HCT116 (cell line): Measurements from ENCODE around the gene GAMT. TPM values are rescaled to one million over a fixed set of nuclear protein-coding genes. Genes with fewer than 3 reads are reported as not detected.

Experiments
- ATAC-seq: fragments of 200-7000 bp; cut with Tn5 transposase; 2 replicates; pipeline ENCODE4 v1.9.1; 2020; ENCODE audit warnings: mild to moderate bottlenecking, moderate library complexity
- BruUV-seq: library from RNA; stranded (reverse); fragments of 400-500 nt; replicated peaks from 2 replicates; lab custom pipeline; 2021; lab: Mats Ljungman, UMichigan
- CTCF ChIA-PET: fragments of 300-600 bp; sonication (Branson Sonifier 250); formaldehyde crosslinking; loops from one replicate; lab custom pipeline; 2021; ENCODE audit warnings: antibody characterized with exemption; lab: Charles Lee
- POLR2A ChIA-PET: fragments of 300-600, 350-600 bp; sonication (Branson Sonifier 250); formaldehyde crosslinking; loops from one replicate; lab custom pipeline; 2021; ENCODE audit warnings: antibody characterized with exemption; lab: Charles Lee
- RAD21 ChIA-PET, 2 experiments: fragments of 300-600 bp; sonication (Branson Sonifier 250); formaldehyde crosslinking; loops; one replicate each; lab custom pipeline; 2023; ENCODE audit warnings: low total read pairs in 2 of 2; ENCODE audit not compliant: uncharacterized antibody in 2 of 2, unreplicated experiment in 2 of 2, low non-redundant PET in 1 of 2; lab: Charles Lee
- DNase-seq: peaks from one replicate; pipeline ENCODE4 v3.0.0-alpha.2; 2010; ENCODE audit warnings: low read depth, low spot score
- H2AFZ ChIP-seq: fragments of 200-600 bp; shearing (Covaris generic), sonication (generic); 2 replicates; pipeline ENCODE4 v1.6.1; 2017; ENCODE audit warnings: low read depth, mixed run types, mixed read lengths, antibody characterized with exemption, low read length; ENCODE audit not compliant: poor library complexity, severe bottlenecking
- H3K27ac ChIP-seq: 2 replicates; pipeline ENCODE4 v1.5.1; 2012; ENCODE audit warnings: low read depth, low read length
- H3K27me3 ChIP-seq: fragments of 200-600 bp; sonication (generic); 2 replicates; pipeline ENCODE4 v1.6.1; 2016; ENCODE audit warnings: mixed run types, low read length, mixed read lengths; ENCODE audit not compliant: insufficient read depth
- H3K36me3 ChIP-seq, 2 experiments: fragments of 200-500 bp in 1 of 2; fragments of 200-600 bp in 1 of 2; sonication (Bioruptor generic) in 1 of 2; sonication (generic) in 1 of 2; 2 replicates each; pipeline versions ENCODE4 v1.5.1 to v1.6.1; 2014 to 2016; ENCODE audit warnings: low read length in 2 of 2, inconsistent platforms in 1 of 2, mixed read lengths in 1 of 2, mixed run types in 1 of 2; ENCODE audit not compliant: insufficient read depth in 2 of 2, control insufficient read depth in 1 of 2
- H3K4me1 ChIP-seq, 2 experiments: fragments of 200-600 bp in 1 of 2; sonication (generic) in 1 of 2; 2 replicates each; pipeline versions ENCODE4 v1.5.1 to v1.6.1; 2012 to 2017; ENCODE audit warnings: low read length in 2 of 2, inconsistent platforms in 1 of 2, mild to moderate bottlenecking in 1 of 2, mixed read lengths in 1 of 2, mixed run types in 1 of 2, moderate library complexity in 1 of 2; ENCODE audit not compliant: insufficient read depth in 2 of 2, control insufficient read depth in 1 of 2
- H3K4me2 ChIP-seq: fragments of 200-600 bp; sonication (generic); 2 replicates; pipeline ENCODE4 v1.6.1; 2017; ENCODE audit warnings: mixed run types, low read length, mixed read lengths
- H3K4me3 ChIP-seq, 2 experiments: fragments of 200-600 bp in 1 of 2; sonication (generic) in 1 of 2; replicated peaks in 1 of 2; 2 replicates each; pipeline ENCODE4 v1.5.1; 2011 to 2016; ENCODE audit warnings: low read length in 2 of 2, control low read depth in 1 of 2, low read depth in 1 of 2, mild to moderate bottlenecking in 1 of 2, mixed read lengths in 1 of 2, mixed run types in 1 of 2
- H3K79me2 ChIP-seq: fragments of 200-600 bp; sonication (generic); 2 replicates; pipeline ENCODE4 v1.6.1; 2017; ENCODE audit warnings: mild to moderate bottlenecking, mixed run types, low read length, moderate library complexity, mixed read lengths; ENCODE audit not compliant: insufficient read depth
- H3K9ac ChIP-seq: fragments of 200-600 bp; sonication (generic); 2 replicates; pipeline ENCODE4 v1.6.1; 2016; ENCODE audit warnings: low read length, mixed read lengths
- H3K9me2 ChIP-seq: fragments of 200-600 bp; sonication (generic), shearing (Covaris generic); 2 replicates; pipeline ENCODE4 v1.6.1; 2017; ENCODE audit warnings: mixed run types, mild to moderate bottlenecking, moderate library complexity; ENCODE audit not compliant: insufficient read depth
- H3K9me3 ChIP-seq, 2 experiments: fragments of 200-500 bp in 1 of 2; fragments of 200-600 bp in 1 of 2; sonication (Bioruptor generic) in 1 of 2; sonication (generic) in 1 of 2; 2 replicates each; pipeline ENCODE4 v1.6.1; 2014 to 2017; ENCODE audit warnings: low read length in 2 of 2, mixed read lengths in 2 of 2, inconsistent platforms in 1 of 2, low read depth in 1 of 2, mild to moderate bottlenecking in 1 of 2, mixed run types in 1 of 2, moderate library complexity in 1 of 2; ENCODE audit not compliant: control insufficient read depth in 1 of 2, insufficient read depth in 1 of 2
- H4K20me1 ChIP-seq: fragments of 200-600 bp; sonication (generic), shearing (Covaris generic); 2 replicates; pipeline ENCODE4 v1.6.1; 2017; ENCODE audit warnings: mixed run types, mild to moderate bottlenecking, moderate library complexity; ENCODE audit not compliant: insufficient read depth
- EZH2 ChIP-seq: fragments of 200-600 bp; sonication (generic); IDR thresholded peaks from 2 replicates; pipeline ENCODE4 v1.6.1; 2017; ENCODE audit warnings: antibody characterized with exemption, mixed run types
- JUND ChIP-seq: IDR thresholded peaks from 2 replicates; pipeline ENCODE4 v1.6.1; 2012
- POLR2A ChIP-seq: IDR thresholded peaks from 2 replicates; pipeline ENCODE4 v1.7.0; 2011; ENCODE audit warnings: borderline replicate concordance; ENCODE audit not compliant: insufficient read depth, insufficient read length; ENCODE audit errors: extremely low read depth
- POLR2AphosphoS5 ChIP-seq: IDR thresholded peaks from 2 replicates; pipeline ENCODE4 v1.6.1; 2011; ENCODE audit warnings: mild to moderate bottlenecking, low read depth, low read length, moderate library complexity
- SIN3A ChIP-seq: IDR thresholded peaks from 2 replicates; pipeline ENCODE4 v1.6.1; 2012; ENCODE audit warnings: low read depth
- TCF7L2 ChIP-seq: IDR thresholded peaks from 2 replicates; pipeline ENCODE4 v1.7.0; 2011; ENCODE audit warnings: borderline replicate concordance, inconsistent platforms; ENCODE audit not compliant: insufficient read depth, insufficient read length; ENCODE audit errors: extremely low read depth
- intact Hi-C: fragments of 100-400 bp; cut with micrococcal nuclease; formaldehyde crosslinking; loops from 2 replicates; pipeline ENCODE4 v1.10.0; 2022
- total RNA-seq: library from RNA; stranded (reverse); gene quantifications from one replicate; pipeline ENCODE4 v1.2.1, GENCODE V29; 2021; ENCODE audit not compliant: unreplicated experiment
- TF ChIP-seq, protein P1 (sequence below): IDR thresholded peaks from 2 replicates; pipeline ENCODE4 v1.6.1; 2012; ENCODE audit warnings: low read depth
- TF ChIP-seq, protein P2 (sequence below): IDR thresholded peaks from 2 replicates; pipeline ENCODE4 v1.6.1; 2011; ENCODE audit warnings: mild to moderate bottlenecking, low read length, moderate library complexity; ENCODE audit not compliant: insufficient replicate concordance; ENCODE audit errors: extremely low read depth

Gene GAMT
- total RNA-seq, 1 experiment from 2014 or later, result 102 TPM

DNA sequence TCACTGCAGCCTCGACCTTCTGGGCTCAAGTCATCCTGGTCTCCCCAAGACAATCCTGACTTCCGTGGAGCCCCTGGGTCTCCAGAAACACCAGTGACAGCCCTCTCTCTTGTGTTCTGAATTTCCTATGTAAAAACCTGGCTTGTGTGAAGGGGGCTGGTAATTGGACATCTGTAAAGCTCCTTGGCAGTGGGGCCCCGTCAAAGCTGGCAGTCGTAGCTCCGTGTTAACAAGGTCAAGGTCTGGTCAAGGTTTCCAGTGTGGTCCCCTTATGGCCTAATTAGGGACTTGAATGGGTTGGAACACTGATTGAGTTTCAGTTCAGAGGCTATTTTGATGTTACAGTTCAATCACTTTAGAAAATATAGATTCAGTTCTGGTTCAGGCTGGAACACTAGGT, 50.5 kb downstream of the GAMT start:
- BruUV-seq, result no TSS peak
- RAD21 ChIA-PET, result no interaction called here

DNA sequence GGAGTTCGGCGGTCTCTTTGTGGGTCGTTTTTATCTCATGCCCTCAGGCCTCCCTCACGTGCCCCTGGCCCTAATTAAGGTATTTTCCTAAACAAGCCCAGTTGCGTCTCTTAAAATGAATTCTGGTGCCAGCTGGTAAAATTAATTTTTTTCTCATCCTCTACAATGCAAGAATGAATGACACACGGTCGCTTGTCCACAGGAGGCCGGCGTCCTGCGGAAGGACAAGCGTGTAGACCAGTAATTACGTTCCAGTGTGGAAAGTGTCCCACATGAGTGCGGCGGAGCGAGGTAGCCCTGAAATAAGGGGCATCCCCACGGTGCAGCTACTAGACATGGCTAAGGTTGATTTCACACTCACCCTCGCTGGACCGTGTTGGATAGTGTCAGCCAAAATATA, 52.1 kb downstream of the GAMT start:
- Histone ChIP-seq H3K27me3 (no peaks in the 10 kb centered on the region), H2AFZ (no peak overlapping the region), H4K20me1 (no peaks in the 10 kb centered on the region), H3K4me3 (no peak overlapping the region), H3K79me2 (no peaks in the 10 kb centered on the region), H3K36me3 (no peaks in the 10 kb centered on the region), H3K9me3 (no peaks in the 10 kb centered on the region), H3K27ac (no peak overlapping the region), H3K4me1 (peaks cover 3 to 4% of the 10 kb centered on the region in 2 experiments), H3K4me2 (no peak overlapping the region), H3K9me2 (no peaks in the 10 kb centered on the region), H3K9ac (no peak overlapping the region)
- intact Hi-C loops, result no loop called here
- POLR2A ChIA-PET, result no interaction called here
- no TSS peak for BruUV-seq
- ATAC-seq (no peak), DNase-seq (no peak)
- TF ChIP-seq, protein P1, sequence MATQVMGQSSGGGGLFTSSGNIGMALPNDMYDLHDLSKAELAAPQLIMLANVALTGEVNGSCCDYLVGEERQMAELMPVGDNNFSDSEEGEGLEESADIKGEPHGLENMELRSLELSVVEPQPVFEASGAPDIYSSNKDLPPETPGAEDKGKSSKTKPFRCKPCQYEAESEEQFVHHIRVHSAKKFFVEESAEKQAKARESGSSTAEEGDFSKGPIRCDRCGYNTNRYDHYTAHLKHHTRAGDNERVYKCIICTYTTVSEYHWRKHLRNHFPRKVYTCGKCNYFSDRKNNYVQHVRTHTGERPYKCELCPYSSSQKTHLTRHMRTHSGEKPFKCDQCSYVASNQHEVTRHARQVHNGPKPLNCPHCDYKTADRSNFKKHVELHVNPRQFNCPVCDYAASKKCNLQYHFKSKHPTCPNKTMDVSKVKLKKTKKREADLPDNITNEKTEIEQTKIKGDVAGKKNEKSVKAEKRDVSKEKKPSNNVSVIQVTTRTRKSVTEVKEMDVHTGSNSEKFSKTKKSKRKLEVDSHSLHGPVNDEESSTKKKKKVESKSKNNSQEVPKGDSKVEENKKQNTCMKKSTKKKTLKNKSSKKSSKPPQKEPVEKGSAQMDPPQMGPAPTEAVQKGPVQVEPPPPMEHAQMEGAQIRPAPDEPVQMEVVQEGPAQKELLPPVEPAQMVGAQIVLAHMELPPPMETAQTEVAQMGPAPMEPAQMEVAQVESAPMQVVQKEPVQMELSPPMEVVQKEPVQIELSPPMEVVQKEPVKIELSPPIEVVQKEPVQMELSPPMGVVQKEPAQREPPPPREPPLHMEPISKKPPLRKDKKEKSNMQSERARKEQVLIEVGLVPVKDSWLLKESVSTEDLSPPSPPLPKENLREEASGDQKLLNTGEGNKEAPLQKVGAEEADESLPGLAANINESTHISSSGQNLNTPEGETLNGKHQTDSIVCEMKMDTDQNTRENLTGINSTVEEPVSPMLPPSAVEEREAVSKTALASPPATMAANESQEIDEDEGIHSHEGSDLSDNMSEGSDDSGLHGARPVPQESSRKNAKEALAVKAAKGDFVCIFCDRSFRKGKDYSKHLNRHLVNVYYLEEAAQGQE, result no peak
- no peak for TF ChIP-seq JUND
- RAD21 ChIA-PET, result no interaction called here
- CTCF ChIA-PET, result no interaction called here

More for the DNA sequence above, 50.5 kb downstream of the GAMT start:
- intact Hi-C loops, result no loop called here
- no peaks in the 10 kb centered on the region for H4K20me1 ChIP-seq
- no peak for DNase-seq
- no peak overlapping the region for H2AFZ ChIP-seq
- CTCF ChIA-PET, result no interaction called here
- H3K27me3 ChIP-seq, result no peaks in the 10 kb centered on the region
- H3K9me2 ChIP-seq, result no peaks in the 10 kb centered on the region
- no peaks in the 10 kb centered on the region for H3K9me3 ChIP-seq
- peaks cover 8 to 14% of the 10 kb centered on the region in 2 experiments for H3K4me1 ChIP-seq
- TF ChIP-seq, protein P2, sequence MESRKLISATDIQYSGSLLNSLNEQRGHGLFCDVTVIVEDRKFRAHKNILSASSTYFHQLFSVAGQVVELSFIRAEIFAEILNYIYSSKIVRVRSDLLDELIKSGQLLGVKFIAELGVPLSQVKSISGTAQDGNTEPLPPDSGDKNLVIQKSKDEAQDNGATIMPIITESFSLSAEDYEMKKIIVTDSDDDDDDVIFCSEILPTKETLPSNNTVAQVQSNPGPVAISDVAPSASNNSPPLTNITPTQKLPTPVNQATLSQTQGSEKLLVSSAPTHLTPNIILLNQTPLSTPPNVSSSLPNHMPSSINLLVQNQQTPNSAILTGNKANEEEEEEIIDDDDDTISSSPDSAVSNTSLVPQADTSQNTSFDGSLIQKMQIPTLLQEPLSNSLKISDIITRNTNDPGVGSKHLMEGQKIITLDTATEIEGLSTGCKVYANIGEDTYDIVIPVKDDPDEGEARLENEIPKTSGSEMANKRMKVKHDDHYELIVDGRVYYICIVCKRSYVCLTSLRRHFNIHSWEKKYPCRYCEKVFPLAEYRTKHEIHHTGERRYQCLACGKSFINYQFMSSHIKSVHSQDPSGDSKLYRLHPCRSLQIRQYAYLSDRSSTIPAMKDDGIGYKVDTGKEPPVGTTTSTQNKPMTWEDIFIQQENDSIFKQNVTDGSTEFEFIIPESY, result no peak
- no peak for TF ChIP-seq EZH2
- TF ChIP-seq SIN3A, result no peak
- no peak for TF ChIP-seq POLR2A
- TF ChIP-seq TCF7L2, result no peak
- no peak for TF ChIP-seq POLR2AphosphoS5
- no peak for ATAC-seq
- POLR2A ChIA-PET, result no interaction called here
- H3K79me2 ChIP-seq, result peaks cover 9% of the 10 kb centered on the region
- no peak overlapping the region for H3K4me2 ChIP-seq
- no peak overlapping the region for H3K27ac ChIP-seq
- no peak overlapping the region for H3K9ac ChIP-seq
- no peaks in the 10 kb centered on the region for H3K36me3 ChIP-seq
- H3K4me3 ChIP-seq, result no peak overlapping the region
